ENCODE measurements around the gene NDUFA13.
A peak's percentile ranks its signal among the peaks of the same experiment; 100 is the strongest.

NDUFA13 gene

GRCh38 chr19:19524053-19524452 lies 8.0 kb downstream of the NDUFA13 start:
- peaks cover 25 to 69% of the 10 kb centered on the region in 2 experiments for H3K36me3 ChIP-seq (ENCODE audit: control insufficient read depth in 2 of 2, insufficient read depth in 1 of 2, low read length in 2 of 2)
- H3K4me3 ChIP-seq (ENCODE audit: low read depth, low read length), result no peak overlapping the region
- ChIA-PET CTCF (interaction anchor here (0.6 to 1.0 kb wide), 2 partner anchors 8 to 149 kb away, joined by 3 to 4 read pairs; no protein-coding TSS in a partner anchor), POLR2A (no interaction called here)
- no peak overlapping the region for H3K27ac ChIP-seq (ENCODE audit: extremely low read depth, low read depth, low read length)
- TF ChIP-seq ZNF664 (tag by site-specific recombination; IDR thresholded peaks at IDR 0.05) (no peak), OSR2 (tag by site-specific recombination; IDR thresholded peaks at IDR 0.05) (no peak), ZNF280C (tag by site-specific recombination; IDR thresholded peaks at IDR 0.05) (no peak), ZNF114 (tag by site-specific recombination; IDR thresholded peaks at IDR 0.05) (no peak), ZSCAN5A (tag by site-specific recombination; IDR thresholded peaks at IDR 0.05) (no peak), ZNF600 (tag by site-specific recombination; IDR thresholded peaks at IDR 0.05) (no peak)
- H3K4me1 ChIP-seq (ENCODE audit: control insufficient read depth, insufficient read depth, low read length), result no peaks in the 10 kb centered on the region
- H3K9me3 ChIP-seq (ENCODE audit: control insufficient read depth, insufficient read depth, low read depth, low read length), result no peaks in the 10 kb centered on the region

- POLR2A ChIA-PET, result interaction anchor here (1.1 kb wide), 1 partner anchor 9 kb away, joined by 4 read pairs; the partner anchor contains the start of gene NDUFA13
- TF ChIP-seq GLIS1 (tag by site-specific recombination; IDR thresholded peaks at IDR 0.05) (peak; percentile 19; the same call in 1 of the 2 replicates), EGR2 (tag by site-specific recombination; IDR thresholded peaks at IDR 0.05; ENCODE audit: low read depth) (peak; percentile 67), ZIC2 (tag by site-specific recombination; IDR thresholded peaks at IDR 0.05) (peak; percentile 49), ZNF302 (tag by site-specific recombination; IDR thresholded peaks at IDR 0.05; ENCODE audit: low read depth) (no peak), ZFHX2 (tag by site-specific recombination; conservative IDR thresholded peaks at IDR 0.05) (peak; percentile 66)
Measured at GRCh38 chr19:19525611-19526380, 9.8 kb downstream of the NDUFA13 start.

GRCh38 chr19:19526581-19527370 lies 10.8 kb downstream of the NDUFA13 start:
- no peak overlapping the region for H3K27ac ChIP-seq (ENCODE audit: extremely low read depth, low read depth, low read length)
- ChIA-PET POLR2A (no interaction called here), CTCF (no interaction called here)
- no peak overlapping the region for H3K4me3 ChIP-seq (ENCODE audit: low read depth, low read length)
- peaks cover 13 to 65% of the 10 kb centered on the region in 2 experiments; a peak in 2 of 3 replicates for H3K36me3 ChIP-seq (ENCODE audit: control insufficient read depth in 2 of 2, insufficient read depth in 1 of 2, low read length in 2 of 2)
- TF ChIP-seq ZNF175 (tag by site-specific recombination; IDR thresholded peaks at IDR 0.05), result no peak
- no peak for TF ChIP-seq ZNF155 (tag by site-specific recombination; IDR thresholded peaks at IDR 0.05)
- TF ChIP-seq IKZF3 (tag by site-specific recombination; IDR thresholded peaks at IDR 0.05), result no peak
- TF ChIP-seq GLIS1 (tag by site-specific recombination; IDR thresholded peaks at IDR 0.05), result no peak
- TF ChIP-seq ZNF202 (tag by site-specific recombination; IDR thresholded peaks at IDR 0.05; ENCODE audit: borderline replicate concordance), result no peak
- no peak for TF ChIP-seq KLF1 (tag by site-specific recombination; IDR thresholded peaks at IDR 0.05)
- H3K9me3 ChIP-seq (ENCODE audit: control insufficient read depth, insufficient read depth, low read depth, low read length), result no peaks in the 10 kb centered on the region
- H3K4me1 ChIP-seq (ENCODE audit: control insufficient read depth, insufficient read depth, low read length), result no peaks in the 10 kb centered on the region

More at GRCh38 chr19:19525611-19526380, 9.8 kb downstream of the NDUFA13 start:
- CTCF ChIA-PET, result interaction anchor here (0.7 to 1.2 kb wide), 2 partner anchors 23 to 28 kb away, joined by 3 to 5 read pairs; no protein-coding TSS in a partner anchor
- Histone ChIP-seq H3K4me3 (ENCODE audit: low read depth, low read length) (no peak overlapping the region), H3K36me3 (ENCODE audit: control insufficient read depth in 2 of 2, insufficient read depth in 1 of 2, low read length in 2 of 2) (peaks cover 15 to 66% of the 10 kb centered on the region in 2 experiments), H3K27ac (ENCODE audit: extremely low read depth, low read depth, low read length) (no peak overlapping the region; the same call in 1 of the 2 replicates), H3K9me3 (ENCODE audit: control insufficient read depth, insufficient read depth, low read depth, low read length) (no peaks in the 10 kb centered on the region), H3K4me1 (ENCODE audit: control insufficient read depth, insufficient read depth, low read length) (no peaks in the 10 kb centered on the region)
